HG03139 (cell line): Measurements from ENCODE around the gene ZNF764.
"Not testable (repeated sequence)": the region's sequence is repeated elsewhere in the genome, so short reads cannot be mapped to it uniquely, and the experiment has no call there.

ENCODE experiments used
- ATAC-seq: cut with Tn5 transposase; IDR thresholded peaks from one replicate; pipeline ENCODE4 v1.9.1; 2021; ENCODE audit not compliant: unreplicated experiment

The ZNF764 gene

DNA sequence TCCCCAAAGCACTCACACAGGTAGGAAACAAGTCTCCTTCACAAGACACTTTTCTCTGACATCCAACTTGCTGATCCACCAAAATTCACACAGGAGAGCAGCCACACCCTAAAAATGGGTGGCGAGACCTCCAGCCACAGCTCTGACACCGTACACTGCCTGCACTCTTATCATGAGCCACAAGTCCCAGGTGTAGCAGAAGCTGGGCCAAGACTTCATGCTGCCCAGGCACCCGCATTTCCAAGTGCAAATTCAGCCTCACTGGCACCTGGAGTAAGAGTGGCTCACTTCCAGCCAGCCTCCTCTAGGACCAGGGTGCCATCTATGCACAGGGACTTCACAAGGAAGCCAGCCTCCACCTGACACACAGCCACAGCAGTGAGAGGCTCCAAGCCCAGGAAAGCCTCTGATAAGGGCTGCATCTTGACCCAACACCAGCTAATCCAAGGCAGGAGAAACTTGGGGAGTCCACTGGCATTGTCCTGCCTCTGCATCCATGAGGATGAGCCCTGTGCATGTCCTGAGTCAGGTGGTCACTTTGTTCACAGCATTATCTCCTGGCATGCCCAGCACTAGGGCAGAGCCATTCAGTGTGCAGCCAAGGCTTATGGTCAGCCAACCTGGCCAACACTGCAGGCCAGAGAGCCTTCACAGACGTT is 29.2 kb downstream of the ZNF764 start:
- no peak for ATAC-seq

- no peak for ATAC-seq
These were observed 30.5 kb downstream of the ZNF764 start for GRCh38 chr16:30527635-30528178.

GRCh38 chr16:30526823-30527634 is 31.1 kb downstream of the ZNF764 start:
- peak; percentile 65 for ATAC-seq

GRCh38 chr16:30526137-30526822 is 31.9 kb downstream of the ZNF764 start, which contains the start of gene ZNF768:
ZNF768 (minus strand) TSS chr16:30526566; CDS start chr16:30526413, 153 bp downstream.
- peak; percentile 20 for ATAC-seq

DNA sequence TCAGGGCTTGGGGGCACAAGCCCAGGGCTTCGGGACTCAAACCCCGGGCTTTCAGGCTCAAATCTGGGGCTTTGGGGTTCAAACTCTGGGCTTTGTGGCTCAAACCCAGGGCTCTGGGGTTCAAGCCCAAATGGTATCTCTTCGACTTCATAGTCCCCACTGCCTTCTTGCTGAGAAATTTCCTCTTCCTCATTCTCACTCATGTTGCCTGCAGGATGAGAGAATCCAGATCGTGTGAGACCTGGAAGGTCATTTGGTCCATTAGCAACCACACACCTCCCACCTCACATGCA is 32.4 kb downstream of the ZNF764 start:
- ATAC-seq: no peak

GRCh38 chr16:30524575-30525568 is 33.3 kb downstream of the ZNF764 start:
- no peak for ATAC-seq

- no peak for ATAC-seq
These were observed 34.2 kb downstream of the ZNF764 start for GRCh38 chr16:30523768-30524574.

- not testable (repeated sequence) for ATAC-seq
These were observed 35.3 kb downstream of the ZNF764 start for GRCh38 chr16:30522702-30523463.

GRCh38 chr16:30521873-30522641 is 36.1 kb downstream of the ZNF764 start:
- ATAC-seq: no peak

DNA sequence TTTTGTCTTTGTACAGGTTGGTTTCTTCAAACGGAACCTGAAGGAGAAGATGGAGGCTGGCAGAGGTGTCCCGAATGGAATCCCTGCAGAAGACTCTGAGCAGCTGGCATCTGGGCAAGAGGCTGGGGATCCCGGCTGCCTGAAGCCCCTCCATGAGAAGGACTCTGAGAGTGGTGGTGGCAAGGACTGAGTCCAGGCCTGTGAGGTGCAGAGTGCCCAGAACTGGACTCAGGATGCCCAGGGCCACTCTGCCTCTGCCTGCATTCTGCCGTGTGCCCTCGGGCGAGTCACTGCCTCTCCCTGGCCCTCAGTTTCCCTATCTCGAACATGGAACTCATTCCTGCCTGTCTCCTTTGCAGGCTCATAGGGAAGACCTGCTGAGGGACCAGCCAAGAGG is 36.7 kb downstream of the ZNF764 start:
- ATAC-seq: no peak

- no peak for ATAC-seq
These were observed 38.8 kb downstream of the ZNF764 start for GRCh38 chr16:30519120-30520049.

GRCh38 chr16:30518552-30518951 is 39.6 kb downstream of the ZNF764 start:
- no peak for ATAC-seq

DNA sequence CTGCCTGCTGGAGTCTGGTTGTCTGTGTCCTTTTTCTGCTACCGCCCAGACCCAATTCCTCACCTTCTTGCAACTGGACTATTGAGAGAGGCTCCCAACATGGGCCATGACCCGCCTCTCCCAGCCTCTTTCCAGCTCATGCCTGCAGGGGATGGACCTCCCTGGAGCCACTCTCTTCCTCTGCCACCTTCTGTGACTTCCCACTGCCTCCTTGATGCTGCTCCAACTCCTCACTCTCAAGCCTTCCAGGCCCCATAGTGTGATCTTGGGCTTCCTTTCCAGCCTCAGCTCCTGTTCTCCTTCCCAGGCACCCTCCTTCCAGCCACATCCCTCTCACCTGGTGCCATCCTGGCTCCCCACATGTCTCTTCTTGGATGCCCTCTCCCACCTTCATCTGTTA is 42.9 kb downstream of the ZNF764 start:
- ATAC-seq: no peak

DNA sequence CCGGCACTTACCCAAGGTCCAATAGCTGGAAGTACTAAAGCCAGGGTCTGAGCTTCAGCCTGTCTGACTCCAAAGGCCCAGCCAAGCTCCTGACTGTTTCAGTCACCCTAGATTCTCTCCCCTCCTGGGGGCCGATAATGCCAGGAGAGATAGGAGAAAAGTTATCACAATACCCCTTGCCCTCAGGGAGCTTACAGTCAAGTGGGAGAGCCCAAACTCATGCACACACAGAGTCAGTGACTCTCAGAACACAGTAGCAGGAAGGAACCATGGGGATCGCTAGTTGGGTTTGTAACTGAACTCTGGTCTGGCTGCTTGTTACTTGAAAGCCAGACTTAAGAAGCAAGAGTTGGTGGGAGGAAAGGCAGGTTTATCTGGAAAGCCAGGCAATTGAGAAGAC is 46.7 kb downstream of the ZNF764 start:
- no peak for ATAC-seq

DNA sequence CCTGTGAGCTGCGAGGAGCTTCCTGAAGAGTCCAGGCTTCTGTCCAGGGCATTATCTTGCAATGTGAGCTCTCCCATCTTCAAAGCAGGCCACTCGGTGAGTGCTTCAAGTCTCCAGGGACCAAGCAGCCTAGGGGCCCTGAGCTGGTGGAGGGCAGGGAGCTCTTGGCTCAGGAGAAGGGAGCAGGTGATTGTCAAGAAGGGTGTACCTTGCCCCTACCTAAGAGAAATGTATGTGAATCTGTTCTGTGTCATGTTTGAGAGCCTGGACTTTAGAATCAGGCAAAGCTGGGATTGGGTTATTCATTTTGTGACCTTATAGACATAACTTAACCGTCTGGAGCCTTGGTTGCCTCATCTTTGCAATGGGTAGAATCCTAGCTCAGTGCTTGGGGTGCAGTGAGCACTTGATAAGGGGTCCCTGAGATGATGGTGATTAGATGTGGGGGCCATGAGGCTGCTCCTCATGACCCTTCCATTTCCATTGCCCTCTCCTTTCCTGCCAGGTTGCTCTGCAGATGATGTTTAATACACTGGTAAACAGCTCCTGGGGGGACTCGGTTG is 47.7 kb downstream of the ZNF764 start:
- ATAC-seq: no peak

GRCh38 chr16:30509081-30509765 is 49.0 kb downstream of the ZNF764 start:
- no peak for ATAC-seq
